BLaER1 treated with 17β-estradiol and CSF1 and Interleukin-3, amounts not matched to agents 10 nM and 100 nM (cell line): ENCODE results near the gene SLC9C2.

Source experiments
- H3K27ac ChIP-seq, 11 experiments: shearing (Covaris generic); formaldehyde crosslinking; 2 replicates each; pipeline ENCODE4 v1.8.1; 2022
- H3K27me3 ChIP-seq, 11 experiments: shearing (Covaris generic); formaldehyde crosslinking; 2 replicates each; pipeline ENCODE4 v1.8.1; 2022
- H3K36me3 ChIP-seq, 11 experiments: shearing (Covaris generic); formaldehyde crosslinking; 2 replicates each; pipeline ENCODE4 v1.8.1; 2022
- H3K4me1 ChIP-seq, 10 experiments: shearing (Covaris generic); formaldehyde crosslinking; 2 replicates each; pipeline ENCODE4 v1.8.1; 2022
- H3K4me2 ChIP-seq, 11 experiments: shearing (Covaris generic); formaldehyde crosslinking; 2 replicates each; pipeline ENCODE4 v1.8.1; 2022
- H3K4me3 ChIP-seq, 10 experiments: shearing (Covaris generic); formaldehyde crosslinking; 2 replicates each; pipeline ENCODE4 v1.8.1; 2022
- H3K9ac ChIP-seq, 11 experiments: shearing (Covaris generic); formaldehyde crosslinking; 2 replicates each; pipeline ENCODE4 v1.8.1; 2022
- H3K9me3 ChIP-seq, 11 experiments: shearing (Covaris generic); formaldehyde crosslinking; replicated peaks in 1 of 11; 2 replicates each; pipeline ENCODE4 v1.8.1; 2022
- H4K20me1 ChIP-seq, 11 experiments: shearing (Covaris generic); formaldehyde crosslinking; 2 replicates each; pipeline ENCODE4 v1.8.1; 2022
- Cebpa-rat ChIP-seq, 11 experiments: shearing (Covaris generic); IDR thresholded peaks; 2 replicates each; pipeline ENCODE4 v1.8.1; 2022

SLC9C2 gene

DNA sequence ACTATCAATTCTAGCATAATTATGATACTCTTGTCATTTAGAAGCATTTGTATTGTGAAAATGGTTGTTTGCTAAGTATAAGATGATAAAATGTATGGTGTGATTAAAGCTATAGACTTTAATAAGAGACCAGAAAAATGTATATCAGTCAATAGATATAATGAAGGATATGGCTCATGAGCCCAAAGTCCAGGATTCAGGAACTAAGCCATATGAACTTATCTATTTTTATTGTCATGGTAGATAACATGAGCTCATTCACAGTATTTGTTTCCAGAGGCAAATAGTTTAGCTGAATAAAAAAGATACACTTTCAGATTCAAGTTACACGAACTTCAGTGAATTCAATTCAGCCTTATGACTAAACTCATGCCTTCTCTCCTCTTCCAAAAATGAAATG is 93.1 kb downstream of the SLC9C2 start:
- H4K20me1 ChIP-seq, result no peaks in the 10 kb centered on the region
- no peak overlapping the region for H3K9ac ChIP-seq
- H3K9me3 ChIP-seq, result no peaks in the 10 kb centered on the region; a peak in 1 of 22 replicates
- no peaks in the 10 kb centered on the region for H3K27me3 ChIP-seq
- no peak overlapping the region for H3K4me2 ChIP-seq
- no peak overlapping the region for H3K4me3 ChIP-seq
- no peaks in the 10 kb centered on the region for H3K4me1 ChIP-seq
- TF ChIP-seq Cebpa-rat (IDR thresholded peaks at IDR 0.05), result no peak
- no peak overlapping the region for H3K27ac ChIP-seq
- no peaks in the 10 kb centered on the region for H3K36me3 ChIP-seq

- no peak for TF ChIP-seq Cebpa-rat (IDR thresholded peaks at IDR 0.05)
Observed at GRCh38 chr1:173508541-173508940, 94.3 kb downstream of the SLC9C2 start.

DNA sequence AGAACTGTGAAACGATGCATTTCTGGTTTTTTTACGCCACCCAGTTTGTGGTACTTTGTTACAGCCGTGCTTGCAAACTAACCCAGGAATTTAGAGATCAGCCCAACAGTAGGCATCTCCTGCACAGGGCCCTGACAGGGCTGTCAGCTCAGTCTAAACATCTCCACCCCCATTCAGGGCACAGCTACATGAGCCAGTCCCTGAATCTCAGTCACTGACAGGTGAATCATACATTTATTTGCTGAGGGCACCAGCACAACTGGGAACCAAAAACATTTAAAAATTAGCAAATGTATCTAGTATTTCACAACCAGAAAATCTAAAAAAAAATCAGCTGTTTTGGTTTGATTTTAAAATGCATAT is 95.0 kb downstream of the SLC9C2 start:
- no peaks in the 10 kb centered on the region for H3K27me3 ChIP-seq
- no peak overlapping the region for H3K9ac ChIP-seq
- no peak overlapping the region for H3K4me3 ChIP-seq
- H3K4me1 ChIP-seq, result no peaks in the 10 kb centered on the region
- H3K27ac ChIP-seq, result no peak overlapping the region
- no peak overlapping the region for H3K4me2 ChIP-seq
- H3K9me3 ChIP-seq, result no peaks in the 10 kb centered on the region
- TF ChIP-seq Cebpa-rat (IDR thresholded peaks at IDR 0.05), result no peak
- H4K20me1 ChIP-seq, result no peaks in the 10 kb centered on the region
- H3K36me3 ChIP-seq, result no peaks in the 10 kb centered on the region

More at GRCh38 chr1:173508541-173508940, 94.3 kb downstream of the SLC9C2 start:
- no peaks in the 10 kb centered on the region for H3K4me1 ChIP-seq
- no peak overlapping the region for H3K9ac ChIP-seq
- H4K20me1 ChIP-seq, result no peaks in the 10 kb centered on the region
- H3K9me3 ChIP-seq, result no peaks in the 10 kb centered on the region
- H3K4me2 ChIP-seq, result no peak overlapping the region
- no peak overlapping the region for H3K4me3 ChIP-seq
- no peak overlapping the region for H3K27ac ChIP-seq
- H3K36me3 ChIP-seq, result no peaks in the 10 kb centered on the region
- H3K27me3 ChIP-seq, result no peaks in the 10 kb centered on the region

- Histone ChIP-seq H3K36me3 (no peaks in the 10 kb centered on the region), H3K4me3 (no peak overlapping the region), H3K4me1 (no peaks in the 10 kb centered on the region), H3K4me2 (no peak overlapping the region), H3K9me3 (no peaks in the 10 kb centered on the region), H3K9ac (no peak overlapping the region), H3K27me3 (no peaks in the 10 kb centered on the region), H4K20me1 (no peaks in the 10 kb centered on the region), H3K27ac (no peak overlapping the region)
- no peak for TF ChIP-seq Cebpa-rat (IDR thresholded peaks at IDR 0.05)
Observed at GRCh38 chr1:173507205-173507846, 95.5 kb downstream of the SLC9C2 start.

- TF ChIP-seq Cebpa-rat (IDR thresholded peaks at IDR 0.05), result no peak
Observed at GRCh38 chr1:173506437-173506836, 96.4 kb downstream of the SLC9C2 start.

DNA sequence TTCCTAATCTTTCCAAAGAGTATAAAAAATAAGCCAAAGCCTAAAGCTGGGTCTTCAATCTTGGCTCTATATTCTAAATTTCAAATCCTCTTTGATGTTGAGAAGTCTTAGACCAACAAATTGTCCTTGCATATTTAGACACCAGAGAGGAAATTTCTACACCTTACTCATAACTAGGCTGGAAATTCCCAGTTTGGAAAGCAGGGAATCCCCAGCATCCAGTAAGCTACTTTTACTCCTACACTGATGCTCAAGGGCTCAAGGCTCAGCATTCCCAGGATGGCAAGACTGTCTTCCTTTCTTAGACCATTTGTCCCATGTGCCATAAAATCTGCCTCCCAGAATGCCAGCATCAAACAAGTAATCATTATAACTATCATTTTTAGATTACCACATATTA is 97.5 kb downstream of the SLC9C2 start:
- Histone ChIP-seq H3K27me3 (no peaks in the 10 kb centered on the region), H4K20me1 (no peaks in the 10 kb centered on the region), H3K4me1 (no peaks in the 10 kb centered on the region), H3K36me3 (no peaks in the 10 kb centered on the region), H3K4me3 (no peak overlapping the region), H3K9ac (no peak overlapping the region), H3K9me3 (no peaks in the 10 kb centered on the region), H3K4me2 (no peak overlapping the region), H3K27ac (no peak overlapping the region)
- TF ChIP-seq Cebpa-rat (IDR thresholded peaks at IDR 0.05), result no peak

More at GRCh38 chr1:173506437-173506836, 96.4 kb downstream of the SLC9C2 start:
- Histone ChIP-seq H3K27ac (no peak overlapping the region), H3K4me3 (no peak overlapping the region), H3K27me3 (no peaks in the 10 kb centered on the region), H3K4me1 (no peaks in the 10 kb centered on the region), H4K20me1 (no peaks in the 10 kb centered on the region), H3K4me2 (no peak overlapping the region), H3K9me3 (no peaks in the 10 kb centered on the region), H3K36me3 (no peaks in the 10 kb centered on the region), H3K9ac (no peak overlapping the region)

DNA sequence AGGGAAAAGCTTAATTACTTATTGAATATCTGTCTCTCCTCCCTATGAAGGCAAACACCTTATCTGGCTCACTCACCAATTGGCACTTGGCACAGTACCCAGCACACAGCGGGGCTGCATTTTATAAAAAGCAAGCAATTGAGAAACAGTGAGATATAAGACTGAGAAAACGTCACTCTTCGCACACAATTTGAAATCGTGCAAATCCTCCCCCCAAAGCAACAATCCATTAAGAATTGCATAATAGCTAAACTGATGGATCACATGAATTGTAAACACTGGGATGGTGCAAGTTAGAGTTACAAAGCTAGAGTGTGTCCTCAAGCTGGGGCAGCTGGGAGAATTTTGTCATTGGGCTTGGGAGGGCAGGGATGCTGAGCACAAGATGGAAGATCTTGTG is 98.6 kb downstream of the SLC9C2 start:
- Histone ChIP-seq H3K9me3 (no peaks in the 10 kb centered on the region; a peak in 1 of 22 replicates), H3K4me2 (no peak overlapping the region), H3K9ac (no peak overlapping the region), H3K4me1 (no peaks in the 10 kb centered on the region), H4K20me1 (no peaks in the 10 kb centered on the region), H3K27ac (no peak overlapping the region), H3K4me3 (no peak overlapping the region), H3K27me3 (no peaks in the 10 kb centered on the region), H3K36me3 (no peaks in the 10 kb centered on the region; a peak in 1 of 22 replicates)
- TF ChIP-seq Cebpa-rat (IDR thresholded peaks at IDR 0.05), result no peak

DNA sequence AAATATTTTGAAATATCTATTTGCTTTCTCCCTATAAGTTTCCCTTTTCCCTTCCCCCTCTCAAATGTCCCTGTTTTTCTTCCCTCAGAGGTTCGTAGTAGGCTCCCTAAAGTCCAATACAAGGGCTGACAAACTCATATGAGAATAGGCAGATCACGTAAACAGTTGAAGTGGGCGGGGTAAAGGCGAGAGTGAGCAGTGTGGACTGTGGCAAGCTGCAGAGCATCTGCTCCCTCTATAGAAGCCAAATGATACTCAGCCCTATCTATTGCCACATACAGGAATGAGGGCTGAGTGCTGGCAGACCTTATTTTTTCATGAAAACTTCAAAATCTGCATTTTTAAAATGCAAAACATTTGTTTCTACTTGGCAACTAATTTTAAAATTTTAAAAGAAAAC is 99.5 kb downstream of the SLC9C2 start:
- TF ChIP-seq Cebpa-rat (IDR thresholded peaks at IDR 0.05), result no peak
- H3K27ac ChIP-seq, result no peak overlapping the region
- no peaks in the 10 kb centered on the region for H3K27me3 ChIP-seq
- H3K9ac ChIP-seq, result no peak overlapping the region
- peaks cover 0 to 6% (median 0%) of the 10 kb centered on the region in 11 experiments; a peak in 3 of 22 replicates for H3K9me3 ChIP-seq
- H3K36me3 ChIP-seq, result no peaks in the 10 kb centered on the region; a peak in 1 of 22 replicates
- H3K4me3 ChIP-seq, result no peak overlapping the region
- no peak overlapping the region for H3K4me2 ChIP-seq
- no peaks in the 10 kb centered on the region for H4K20me1 ChIP-seq
- no peaks in the 10 kb centered on the region for H3K4me1 ChIP-seq

GRCh38 chr1:173502104-173502503 is 100.8 kb downstream of the SLC9C2 start:
- no peaks in the 10 kb centered on the region for H4K20me1 ChIP-seq
- peaks cover under 1 to 19% (median 7%) of the 10 kb centered on the region in 11 experiments; a peak in 20 of 22 replicates for H3K9me3 ChIP-seq
- no peak overlapping the region for H3K9ac ChIP-seq
- H3K4me1 ChIP-seq, result no peaks in the 10 kb centered on the region
- no peaks in the 10 kb centered on the region for H3K27me3 ChIP-seq
- no peak overlapping the region for H3K4me3 ChIP-seq
- no peaks in the 10 kb centered on the region; a peak in 1 of 22 replicates for H3K36me3 ChIP-seq
- H3K4me2 ChIP-seq, result no peak overlapping the region
- TF ChIP-seq Cebpa-rat (IDR thresholded peaks at IDR 0.05), result no peak
- no peak overlapping the region for H3K27ac ChIP-seq

DNA sequence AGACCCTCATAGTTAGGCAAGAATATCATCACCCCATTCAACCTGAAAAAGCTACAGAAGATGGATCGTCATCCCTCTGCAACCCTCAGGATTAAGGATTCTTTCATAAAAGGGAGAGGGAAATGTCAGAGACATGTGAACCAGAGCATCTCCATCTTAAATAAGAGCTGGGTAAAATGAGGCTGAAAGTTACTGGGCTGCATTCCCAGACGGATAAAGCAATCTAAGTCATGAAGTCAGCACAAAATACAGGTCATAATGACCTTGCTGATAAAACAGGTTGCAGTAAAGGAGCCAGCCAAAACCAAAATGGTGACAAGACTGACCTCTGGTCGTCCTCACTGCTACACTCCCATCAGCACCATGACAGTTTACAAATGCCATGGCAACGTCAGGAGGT is 103.1 kb downstream of the SLC9C2 start:
- Histone ChIP-seq H3K27ac (no peak overlapping the region), H3K36me3 (peaks cover 0 to 4% (median 0%) of the 10 kb centered on the region in 11 experiments; a peak in 2 of 22 replicates), H3K4me3 (no peak overlapping the region), H3K4me1 (no peaks in the 10 kb centered on the region), H3K9me3 (peaks cover 23 to 42% (median 31%) of the 10 kb centered on the region in 11 experiments), H3K4me2 (no peak overlapping the region), H4K20me1 (no peaks in the 10 kb centered on the region), H3K27me3 (no peaks in the 10 kb centered on the region), H3K9ac (no peak overlapping the region)
- no peak for TF ChIP-seq Cebpa-rat (IDR thresholded peaks at IDR 0.05)
